K562 treated with DMSO at 1 percent for 24 hours (cell line): ENCODE measurements around the gene PNMA5. TPM values are rescaled to one million over a fixed set of nuclear protein-coding genes. Genes with fewer than 3 reads are reported as not detected.

Experiments
- total RNA-seq: library from RNA; unstranded; fragments of 300-600 nt; gene quantifications from 2 replicates; pipeline ENCODE4 v1.2.3, GENCODE V29; 2022; ENCODE audit warnings: low read depth; ENCODE audit not compliant: insufficient read depth

The PNMA5 gene
- not detected in 2 replicates for total RNA-seq

DNA sequence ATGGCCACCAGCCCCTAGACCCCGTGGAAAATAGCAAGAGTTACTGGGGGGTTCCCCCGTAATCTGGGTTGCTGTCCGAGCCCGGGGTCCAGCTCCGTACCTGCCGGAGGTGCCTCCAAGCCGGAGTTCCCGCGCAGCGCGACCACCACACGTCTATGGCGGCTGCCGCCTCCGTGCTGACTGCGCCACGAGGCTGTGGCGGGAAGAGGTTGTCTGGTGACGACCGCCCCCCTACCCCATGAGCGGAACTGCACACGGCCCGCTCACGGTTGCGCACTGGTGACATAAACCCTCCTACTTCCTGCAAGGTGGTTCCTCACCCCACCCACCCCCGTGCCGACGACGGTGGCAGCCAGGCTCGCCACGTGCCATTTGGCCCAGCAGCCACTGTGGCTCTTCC is at the start of gene PNMA5:
PNMA5 (minus strand) TSS at position 184 of the 400 bp plus-strand sequence. CDS start 2,518 bp downstream, outside the sequence.

Other genes with a start within 250 kb of the PNMA5 start
- 27.2 and 31.0 TPM in 2 replicates for gene MAGEA2, start 240.3 kb downstream of the PNMA5 start, total RNA-seq
- 23.9 and 25.9 TPM in 2 replicates for gene CSAG3, start 234.9 kb downstream of the PNMA5 start, total RNA-seq
- 84.8 and 92.6 TPM in 2 replicates for gene MAGEA6, start 224.4 kb downstream of the PNMA5 start, total RNA-seq
- 12.9 and 16.6 TPM in 2 replicates for gene CETN2, start 163.4 kb downstream of the PNMA5 start, total RNA-seq
- 27.2 and 27.8 TPM in 2 replicates for gene NSDHL, start 163.1 kb downstream of the PNMA5 start, total RNA-seq
- 0.12 and 0.32 TPM in 2 replicates for gene ZNF185, start 96.0 kb downstream of the PNMA5 start, total RNA-seq
- gene PNMA3, start 62.4 kb upstream of the PNMA5 start, total RNA-seq: 0.66 and 1.2 TPM in 2 replicates
- gene PNMA6A, start 78.3 kb upstream of the PNMA5 start, total RNA-seq: 13.3 and 16.1 TPM in 2 replicates
- 57.1 and 59.0 TPM in 2 replicates for gene MAGEA1, start 185.2 kb upstream of the PNMA5 start, total RNA-seq